Keratinocyte (primary cell): Measurements from ENCODE around the gene RUVBL2. TPM values are rescaled to one million over a fixed set of nuclear protein-coding genes. Genes with fewer than 3 reads are reported as not detected.

ENCODE experiments used
- DNase-seq: peaks from one replicate; pipeline ENCODE4 v3.0.0-alpha.2; 2011; ENCODE audit warnings: low read depth, missing footprints, low spot score
- FAIRE-seq: peaks from 2 replicates; lab custom pipeline; 2011; peaks lifted over from hg19 to GRCh38; lab: Jason Lieb, UNC
- H2AFZ ChIP-seq: 2 replicates; pipeline ENCODE4 v1.6.0; 2012; ENCODE audit warnings: low read length, control low read depth, inconsistent platforms; ENCODE audit not compliant: control insufficient read depth
- H3K27ac ChIP-seq: 2 replicates; pipeline ENCODE4 v1.5.1; 2011; ENCODE audit warnings: low read length; ENCODE audit not compliant: control insufficient read depth, insufficient read depth
- H3K27me3 ChIP-seq: 3 replicates; pipeline ENCODE4 v1.6.0; 2011; ENCODE audit warnings: low read length; ENCODE audit not compliant: control insufficient read depth, insufficient read depth; ENCODE audit errors: extremely low read depth
- H3K36me3 ChIP-seq, 2 experiments: 2 replicates in 1 of 2; 3 replicates in 1 of 2; pipeline ENCODE4 v1.5.1; 2011; ENCODE audit warnings: low read length in 2 of 2, mild to moderate bottlenecking in 1 of 2; ENCODE audit not compliant: control insufficient read depth in 2 of 2, insufficient read depth in 2 of 2; ENCODE audit errors: extremely low read depth in 1 of 2
- H3K4me1 ChIP-seq: 3 replicates; pipeline ENCODE4 v1.5.1; 2011; ENCODE audit warnings: low read length; ENCODE audit not compliant: control insufficient read depth, insufficient read depth; ENCODE audit errors: extremely low read depth
- H3K4me2 ChIP-seq: 3 replicates; pipeline ENCODE4 v1.6.0; 2011; ENCODE audit warnings: low read depth, low read length; ENCODE audit not compliant: control insufficient read depth, insufficient read depth; ENCODE audit errors: extremely low read depth
- H3K4me3 ChIP-seq, 3 experiments: fragments of 200-600 bp in 1 of 3; sonication (generic) in 1 of 3; 2 replicates in 2 of 3; 3 replicates in 1 of 3; pipeline ENCODE4 v1.5.1; 2011 to 2016; ENCODE audit warnings: low read length in 3 of 3, mild to moderate bottlenecking in 3 of 3, control low read depth in 2 of 3, inconsistent platforms in 1 of 3, low read depth in 1 of 3, mixed read lengths in 1 of 3, mixed run types in 1 of 3, moderate library complexity in 1 of 3; ENCODE audit not compliant: control insufficient read depth in 2 of 3, insufficient read depth in 2 of 3; ENCODE audit errors: extremely low read depth in 1 of 3
- H3K79me2 ChIP-seq: 2 replicates; pipeline ENCODE4 v1.6.0; 2012; ENCODE audit warnings: low read length; ENCODE audit not compliant: control insufficient read depth, insufficient read depth
- H3K9ac ChIP-seq: 3 replicates; pipeline ENCODE4 v1.6.0; 2011; ENCODE audit warnings: low read length; ENCODE audit not compliant: control insufficient read depth, insufficient read depth; ENCODE audit errors: extremely low read depth
- H3K9me1 ChIP-seq: 3 replicates; pipeline ENCODE4 v1.6.0; 2011; ENCODE audit warnings: low read length; ENCODE audit not compliant: control insufficient read depth, insufficient read depth; ENCODE audit errors: extremely low read depth
- H3K9me3 ChIP-seq: 2 replicates; pipeline ENCODE4 v1.5.1; 2012; ENCODE audit warnings: low read depth, low read length; ENCODE audit not compliant: control insufficient read depth
- H4K20me1 ChIP-seq: 3 replicates; pipeline ENCODE4 v1.6.0; 2011; ENCODE audit warnings: low read length; ENCODE audit not compliant: control insufficient read depth, insufficient read depth; ENCODE audit errors: extremely low read depth
- EZH2 ChIP-seq: IDR thresholded peaks from one replicate; pipeline ENCODE4 v1.6.1; 2012; ENCODE audit warnings: inconsistent platforms, mild to moderate bottlenecking, low read length, moderate library complexity
- dilution Hi-C: fragments of 300-500 bp; cut with MboI; formaldehyde crosslinking; loops from one replicate; pipeline ENCODE4 v1.7.0; 2020; ENCODE audit warnings: low sequenced_read_pairs; ENCODE audit not compliant: extremely low pct_ligation_motif_present
- polyA plus RNA-seq, 5 experiments: library from polyadenylated mRNA; depleted of rRNA in 3 of 5; stranded (reverse) in 3 of 5; stranded (forward) in 1 of 5; unstranded in 1 of 5; fragments of >200 nt; gene quantifications; 1 replicate in 1 of 5; 2 replicates in 3 of 5; 3 replicates in 1 of 5; pipeline versions ENCODE4 v1.2.1 to v1.2.3, GENCODE V29; 2011 to 2012; ENCODE audit warnings: missing spikeins in 2 of 5, low read depth in 1 of 5, low replicate concordance in 1 of 5
- TF ChIP-seq, protein P1 (sequence below), 3 experiments: IDR thresholded peaks in 1 of 3; conservative IDR thresholded peaks in 1 of 3; optimal IDR thresholded peaks in 1 of 3; 2 replicates in 2 of 3; 3 replicates in 1 of 3; pipeline versions ENCODE3 to v1.5.1; 2011; ENCODE audit warnings: low read length in 3 of 3, mild to moderate bottlenecking in 3 of 3, moderate library complexity in 2 of 3, control low read depth in 1 of 3, inconsistent platforms in 1 of 3; ENCODE audit not compliant: insufficient read depth in 2 of 3; ENCODE audit errors: extremely low read depth in 1 of 3

Gene RUVBL2
- polyA plus RNA-seq, 1 donor (not counting 4 experiments of a cell fraction or from before 2014, with no cell fraction given), result 126 TPM

DNA sequence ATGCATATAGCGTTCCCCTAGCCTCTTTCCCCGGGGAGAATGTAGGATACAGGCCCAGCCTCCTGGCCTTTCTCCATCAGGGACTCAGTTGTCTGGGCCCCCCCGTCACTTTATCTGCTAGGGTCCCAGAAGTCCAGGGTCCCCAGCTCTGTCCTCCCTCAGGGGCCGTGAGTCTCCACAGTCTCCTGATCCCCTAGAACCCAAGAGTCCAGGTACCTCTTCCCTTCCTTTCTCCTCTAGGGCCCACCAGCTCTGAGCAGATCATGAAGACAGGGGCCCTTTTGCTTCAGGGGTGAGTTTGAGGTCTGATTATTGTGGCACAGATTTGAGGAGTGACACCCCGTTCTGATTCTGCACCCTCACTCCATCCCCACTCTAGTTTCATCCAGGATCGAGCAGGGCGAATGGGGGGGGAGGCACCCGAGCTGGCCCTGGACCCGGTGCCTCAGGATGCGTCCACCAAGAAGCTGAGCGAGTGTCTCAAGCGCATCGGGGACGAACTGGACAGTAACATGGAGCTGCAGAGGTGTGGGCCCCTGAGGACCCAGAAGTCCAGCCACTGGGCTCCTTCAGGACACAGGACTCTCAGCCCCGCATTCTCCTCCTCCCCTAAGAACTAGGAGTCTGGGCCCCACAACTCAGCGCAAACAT lies 38.3 kb upstream of the RUVBL2 start:
- H3K9ac ChIP-seq, result peak overlapping the region; percentile 97
- peaks cover 5% of the 10 kb centered on the region for H3K4me1 ChIP-seq
- dilution Hi-C loops, result no loop called here
- no peaks in the 10 kb centered on the region for H4K20me1 ChIP-seq
- no peaks in the 10 kb centered on the region for H3K9me1 ChIP-seq
- TF ChIP-seq, protein P1, sequence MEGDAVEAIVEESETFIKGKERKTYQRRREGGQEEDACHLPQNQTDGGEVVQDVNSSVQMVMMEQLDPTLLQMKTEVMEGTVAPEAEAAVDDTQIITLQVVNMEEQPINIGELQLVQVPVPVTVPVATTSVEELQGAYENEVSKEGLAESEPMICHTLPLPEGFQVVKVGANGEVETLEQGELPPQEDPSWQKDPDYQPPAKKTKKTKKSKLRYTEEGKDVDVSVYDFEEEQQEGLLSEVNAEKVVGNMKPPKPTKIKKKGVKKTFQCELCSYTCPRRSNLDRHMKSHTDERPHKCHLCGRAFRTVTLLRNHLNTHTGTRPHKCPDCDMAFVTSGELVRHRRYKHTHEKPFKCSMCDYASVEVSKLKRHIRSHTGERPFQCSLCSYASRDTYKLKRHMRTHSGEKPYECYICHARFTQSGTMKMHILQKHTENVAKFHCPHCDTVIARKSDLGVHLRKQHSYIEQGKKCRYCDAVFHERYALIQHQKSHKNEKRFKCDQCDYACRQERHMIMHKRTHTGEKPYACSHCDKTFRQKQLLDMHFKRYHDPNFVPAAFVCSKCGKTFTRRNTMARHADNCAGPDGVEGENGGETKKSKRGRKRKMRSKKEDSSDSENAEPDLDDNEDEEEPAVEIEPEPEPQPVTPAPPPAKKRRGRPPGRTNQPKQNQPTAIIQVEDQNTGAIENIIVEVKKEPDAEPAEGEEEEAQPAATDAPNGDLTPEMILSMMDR (optimal IDR thresholded peaks at IDR 0.05 in 1 of 3, IDR thresholded peaks at IDR 0.05 in 1 of 3, conservative IDR thresholded peaks at IDR 0.05 in 1 of 3; ENCODE audit: extremely low read depth in 1 of 3, insufficient read depth in 2 of 3, low read length in 3 of 3), result no peak
- TF ChIP-seq EZH2, result no peak
- H3K4me2 ChIP-seq, result peak overlapping the region; percentile 90
- H3K9me3 ChIP-seq, result no peaks in the 10 kb centered on the region
- DNase-seq (no peak), FAIRE-seq (no peak)
- H2AFZ ChIP-seq, result no peak overlapping the region
- H3K27me3 ChIP-seq, result no peaks in the 10 kb centered on the region
- H3K79me2 ChIP-seq, result peaks cover 19% of the 10 kb centered on the region
- H3K27ac ChIP-seq, result peak overlapping the region; percentile 90
- peak overlapping the region; percentile 85 to 89 (median 85) for H3K4me3 ChIP-seq
- H3K36me3 ChIP-seq, result peaks cover 4 to 6% of the 10 kb centered on the region in 2 experiments

GRCh38 chr19:48958006-48958405 lies 35.7 kb upstream of the RUVBL2 start:
- Histone ChIP-seq H4K20me1 (no peaks in the 10 kb centered on the region), H3K9ac (no peak overlapping the region), H3K27ac (no peak overlapping the region), H3K9me1 (no peaks in the 10 kb centered on the region), H3K27me3 (no peaks in the 10 kb centered on the region), H3K4me3 (no peak overlapping the region), H3K4me1 (peaks cover 10% of the 10 kb centered on the region), H3K79me2 (peaks cover 19% of the 10 kb centered on the region), H3K4me2 (no peak overlapping the region), H2AFZ (no peak overlapping the region), H3K9me3 (no peaks in the 10 kb centered on the region), H3K36me3 (peaks cover 4 to 6% of the 10 kb centered on the region in 2 experiments)
- TF ChIP-seq, protein P1 (optimal IDR thresholded peaks at IDR 0.05 in 1 of 3, IDR thresholded peaks at IDR 0.05 in 1 of 3, conservative IDR thresholded peaks at IDR 0.05 in 1 of 3; ENCODE audit: extremely low read depth in 1 of 3, insufficient read depth in 2 of 3, low read length in 3 of 3), result no peak
- no peak for TF ChIP-seq EZH2
- DNase-seq, result no peak
- dilution Hi-C loops, result no loop called here
- no peak for FAIRE-seq
